WTC11 (cell line): ENCODE results near the gene ZNF598.

Source experiments
- ATF2 ChIP-seq: sonication (generic); formaldehyde crosslinking; IDR thresholded peaks from 2 replicates; pipeline ENCODE4 v1.8.1; 2022; ENCODE audit warnings: low read depth, missing genetic modification reagents, borderline replicate concordance
- CTCF ChIP-seq: fragments of 200-600 bp; IDR thresholded peaks from 2 replicates; pipeline ENCODE4 v1.8.0; 2022; ENCODE audit warnings: antibody characterized with exemption
- E2F4 ChIP-seq: sonication (generic); formaldehyde crosslinking; IDR thresholded peaks from 2 replicates; pipeline ENCODE4 v1.8.1; 2022; ENCODE audit warnings: low read depth, mild to moderate bottlenecking, moderate library complexity, missing genetic modification reagents, borderline replicate concordance
- ETV6 ChIP-seq: sonication (generic); formaldehyde crosslinking; IDR thresholded peaks from 2 replicates; pipeline ENCODE4 v1.8.1; 2022; ENCODE audit warnings: mild to moderate bottlenecking, missing genetic modification reagents
- MAX ChIP-seq: sonication (generic); formaldehyde crosslinking; IDR thresholded peaks from 2 replicates; pipeline ENCODE4 v1.8.0; 2022; ENCODE audit warnings: mild to moderate bottlenecking, missing genetic modification reagents
- NR3C1 ChIP-seq: sonication (generic); formaldehyde crosslinking; conservative IDR thresholded peaks from 2 replicates; pipeline ENCODE4 v1.8.1; 2023; ENCODE audit warnings: low read depth, mild to moderate bottlenecking, missing genetic modification reagents
- TCF7 ChIP-seq: sonication (generic); formaldehyde crosslinking; IDR thresholded peaks from 2 replicates; pipeline ENCODE4 v1.8.0; 2022; ENCODE audit warnings: mild to moderate bottlenecking, low read depth, missing genetic modification reagents, moderate library complexity
- USF2 ChIP-seq: sonication (generic); formaldehyde crosslinking; IDR thresholded peaks from 2 replicates; pipeline ENCODE4 v1.8.1; 2023; ENCODE audit warnings: mild to moderate bottlenecking, missing genetic modification reagents, moderate library complexity
- ZBTB21 ChIP-seq: sonication (generic); formaldehyde crosslinking; IDR thresholded peaks from 2 replicates; pipeline ENCODE4 v1.8.1; 2023; ENCODE audit warnings: mild to moderate bottlenecking, missing genetic modification reagents, borderline replicate concordance
- ZNF138 ChIP-seq: sonication (generic); formaldehyde crosslinking; conservative IDR thresholded peaks from 2 replicates; pipeline ENCODE4 v1.8.1; 2022; ENCODE audit warnings: mild to moderate bottlenecking, moderate library complexity, missing genetic modification reagents
- ZNF281 ChIP-seq: sonication (generic); formaldehyde crosslinking; IDR thresholded peaks from 2 replicates; pipeline ENCODE4 v1.8.0; 2023; ENCODE audit warnings: mild to moderate bottlenecking, missing genetic modification reagents
- ZNF396 ChIP-seq: fragments of 250-450 bp; sonication (Bioruptor Pico); IDR thresholded peaks from 2 replicates; pipeline ENCODE4 v1.8.0; 2021; ENCODE audit warnings: mild to moderate bottlenecking, moderate library complexity, borderline replicate concordance
- ZNF423 ChIP-seq: fragments of 250-450 bp; sonication (Bioruptor Pico); IDR thresholded peaks from 2 replicates; pipeline ENCODE4 v2.1.2; 2022; ENCODE audit warnings: mild to moderate bottlenecking, moderate library complexity

- no peak for TF ChIP-seq ZNF396 (CRISPR knock-in tag)
- no peak for TF ChIP-seq ZNF281 (CRISPR knock-in tag)
- TF ChIP-seq ZNF138 (CRISPR knock-in tag) = no peak
- no peak for TF ChIP-seq CTCF
- no peak for TF ChIP-seq ATF2
- TF ChIP-seq TCF7 = no peak
- TF ChIP-seq MAX (CRISPR knock-in tag) = no peak
- TF ChIP-seq ZBTB21 = no peak
- TF ChIP-seq ETV6 (CRISPR knock-in tag) = no peak
- no peak for TF ChIP-seq USF2
- TF ChIP-seq E2F4 (CRISPR knock-in tag) = no peak
- TF ChIP-seq NR3C1 (CRISPR knock-in tag) = no peak
- TF ChIP-seq ZNF423 (CRISPR knock-in tag) = no peak
Observed at GRCh38 chr16:2040787-2041522, 31.3 kb upstream of the ZNF598 start.
